Vagina (tissue), 2 donors: ENCODE data around the gene SPINK7.

Experiments used
- CTCF ChIP-seq, 3 experiments: fragments of 450-650 bp in 2 of 3; fragments of 200-600 bp in 1 of 3; sonication (generic) in 1 of 3; IDR thresholded peaks; one replicate each; pipeline ENCODE4 v1.5.1; 2017 to 2019; ENCODE audit warnings: antibody characterized with exemption in 3 of 3, mild to moderate bottlenecking in 2 of 3, moderate library complexity in 2 of 3
- POLR2A ChIP-seq, 2 donors: fragments of 450-650 bp; IDR thresholded peaks; one replicate each; pipeline ENCODE4 v1.6.1; 2017; ENCODE audit warnings: antibody characterized with exemption in 2 of 2, mild to moderate bottlenecking in 2 of 2, moderate library complexity in 2 of 2

- TF ChIP-seq CTCF (IDR thresholded peaks at IDR 0.05) (no peak), POLR2A (IDR thresholded peaks at IDR 0.05) (no peak)
Measured at GRCh38 chr5:148343046-148343407, 30.8 kb downstream of the SPINK7 start.
